Measurements from ENCODE around the gene TOR1A.

GRCh38 chr9:129823542-129823934, 398 bp downstream of the TOR1A start:
- TF ChIP-seq, protein P1, sequence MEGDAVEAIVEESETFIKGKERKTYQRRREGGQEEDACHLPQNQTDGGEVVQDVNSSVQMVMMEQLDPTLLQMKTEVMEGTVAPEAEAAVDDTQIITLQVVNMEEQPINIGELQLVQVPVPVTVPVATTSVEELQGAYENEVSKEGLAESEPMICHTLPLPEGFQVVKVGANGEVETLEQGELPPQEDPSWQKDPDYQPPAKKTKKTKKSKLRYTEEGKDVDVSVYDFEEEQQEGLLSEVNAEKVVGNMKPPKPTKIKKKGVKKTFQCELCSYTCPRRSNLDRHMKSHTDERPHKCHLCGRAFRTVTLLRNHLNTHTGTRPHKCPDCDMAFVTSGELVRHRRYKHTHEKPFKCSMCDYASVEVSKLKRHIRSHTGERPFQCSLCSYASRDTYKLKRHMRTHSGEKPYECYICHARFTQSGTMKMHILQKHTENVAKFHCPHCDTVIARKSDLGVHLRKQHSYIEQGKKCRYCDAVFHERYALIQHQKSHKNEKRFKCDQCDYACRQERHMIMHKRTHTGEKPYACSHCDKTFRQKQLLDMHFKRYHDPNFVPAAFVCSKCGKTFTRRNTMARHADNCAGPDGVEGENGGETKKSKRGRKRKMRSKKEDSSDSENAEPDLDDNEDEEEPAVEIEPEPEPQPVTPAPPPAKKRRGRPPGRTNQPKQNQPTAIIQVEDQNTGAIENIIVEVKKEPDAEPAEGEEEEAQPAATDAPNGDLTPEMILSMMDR (conservative IDR thresholded peaks at IDR 0.05): no peak
- no peak for TF ChIP-seq ZFX (IDR thresholded peaks at IDR 0.05)

All from C4-2B (cell line).